Hepatocyte (in vitro differentiated cells): ENCODE results near the gene SNRPA1. TPM values are rescaled to one million over a fixed set of nuclear protein-coding genes. Genes with fewer than 3 reads are reported as not detected.

ENCODE experiments used
- DNase-seq: peaks from one replicate; pipeline ENCODE4 v3.0.0-alpha.2; 2016; ENCODE audit warnings: low spot score
- H2AFZ ChIP-seq: fragments of 200-600 bp; sonication (generic); 2 replicates; pipeline ENCODE4 v1.6.0; 2016; ENCODE audit warnings: antibody characterized with exemption, mild to moderate bottlenecking
- H3K27ac ChIP-seq: fragments of 200-600 bp; sonication (generic); 2 replicates; pipeline ENCODE4 v1.5.1; 2016; ENCODE audit warnings: mild to moderate bottlenecking
- H3K27me3 ChIP-seq: fragments of 200-600 bp; sonication (generic); 2 replicates; pipeline ENCODE4 v1.6.1; 2016
- H3K36me3 ChIP-seq: fragments of 200-600 bp; sonication (generic); replicated peaks from 2 replicates; pipeline ENCODE4 v1.5.1; 2016; ENCODE audit warnings: low read depth; ENCODE audit not compliant: insufficient read depth
- H3K4me1 ChIP-seq: fragments of 200-600 bp; sonication (generic); 2 replicates; pipeline ENCODE4 v1.5.1; 2016; ENCODE audit warnings: mild to moderate bottlenecking, moderate library complexity; ENCODE audit not compliant: insufficient read depth
- H3K4me2 ChIP-seq: fragments of 200-600 bp; sonication (generic); 2 replicates; pipeline ENCODE4 v1.6.0; 2016
- H3K4me3 ChIP-seq: fragments of 200-600 bp; sonication (generic); 2 replicates; pipeline ENCODE4 v1.5.1; 2016; ENCODE audit warnings: mild to moderate bottlenecking
- H3K79me2 ChIP-seq: fragments of 200-600 bp; sonication (generic); 2 replicates; pipeline ENCODE4 v1.6.0; 2017; ENCODE audit warnings: mild to moderate bottlenecking
- H3K9me2 ChIP-seq: fragments of 200-600 bp; sonication (generic); replicated peaks from 2 replicates; pipeline ENCODE4 v1.6.0; 2017; ENCODE audit warnings: mild to moderate bottlenecking; ENCODE audit not compliant: insufficient read depth
- H3K9me3 ChIP-seq: fragments of 200-600 bp; sonication (generic); 2 replicates; pipeline ENCODE4 v1.5.1; 2016; ENCODE audit warnings: low read depth, mild to moderate bottlenecking
- H4K20me1 ChIP-seq: fragments of 200-600 bp; sonication (generic); 2 replicates; pipeline ENCODE4 v1.6.0; 2016; ENCODE audit warnings: mild to moderate bottlenecking; ENCODE audit not compliant: insufficient read depth, poor library complexity, severe bottlenecking
- CTCF ChIP-seq: fragments of 200-600 bp; sonication (generic); IDR thresholded peaks from 2 replicates; pipeline ENCODE4 v1.5.1; 2016; ENCODE audit warnings: antibody characterized with exemption, mild to moderate bottlenecking; ENCODE audit not compliant: poor library complexity
- EZH2 ChIP-seq: fragments of 200-600 bp; sonication (generic); IDR thresholded peaks from 2 replicates; pipeline ENCODE4 v1.6.1; 2016; ENCODE audit warnings: antibody characterized with exemption, mild to moderate bottlenecking, borderline replicate concordance
- EZH2phosphoT487 ChIP-seq: fragments of 200-600 bp; sonication (generic); IDR thresholded peaks from one replicate; pipeline ENCODE4 v1.6.1; 2018; ENCODE audit warnings: antibody characterized with exemption, mild to moderate bottlenecking, low read depth, moderate library complexity; ENCODE audit not compliant: unreplicated experiment, severe bottlenecking
- WGBS: methylation state at CpG from one replicate; pipeline ENCODE4 v1.1.6; 2016; ENCODE audit warnings: low lambda C conversion rate; ENCODE audit errors: missing lambda C conversion rate; 5-methylcytosine and 5-hydroxymethylcytosine counted together
- polyA plus RNA-seq: library from polyadenylated mRNA; unstranded; fragments of >200 nt; fragmentation: Nextera tagmentation; extraction: Ambion mirVana; gene quantifications from 2 replicates; pipeline ENCODE4 v1.2.1, GENCODE V29; 2016
- total RNA-seq: library from RNA; depleted of rRNA; stranded (reverse); fragments of >200 nt; gene quantifications from 2 replicates; pipeline ENCODE4 v1.2.3, GENCODE V29; 2014

Gene SNRPA1
- total and polyA plus RNA-seq, 2 experiments from 2014 or later = 54.7 to 110 TPM

- Histone ChIP-seq H3K36me3 (no peaks in the 10 kb centered on the region), H3K4me1 (no peaks in the 10 kb centered on the region), H2AFZ (no peak overlapping the region), H3K9me2 (no peaks in the 10 kb centered on the region), H3K4me3 (no peak overlapping the region), H3K27ac (no peak overlapping the region), H3K27me3 (no peaks in the 10 kb centered on the region), H4K20me1 (no peaks in the 10 kb centered on the region), H3K4me2 (no peak overlapping the region), H3K9me3 (no peaks in the 10 kb centered on the region), H3K79me2 (no peaks in the 10 kb centered on the region)
- TF ChIP-seq EZH2phosphoT487 (no peak), EZH2 (no peak), CTCF (no peak)
- DNase-seq = no peak
- 84% methylated on average over 19 of the region's 19 CpGs for WGBS
Observed at GRCh38 chr15:101314336-101315125, 19.5 kb upstream of the SNRPA1 start.

GRCh38 chr15:101313041-101313761, 18.2 kb upstream of the SNRPA1 start:
- DNase-seq = no peak
- no peaks in the 10 kb centered on the region for H3K9me2 ChIP-seq
- H3K27ac ChIP-seq = no peak overlapping the region
- no peaks in the 10 kb centered on the region for H3K9me3 ChIP-seq
- H3K36me3 ChIP-seq = no peaks in the 10 kb centered on the region
- no peaks in the 10 kb centered on the region for H3K27me3 ChIP-seq
- no peaks in the 10 kb centered on the region for H3K4me1 ChIP-seq
- 92% methylated on average over 21 of the region's 21 CpGs for WGBS
- TF ChIP-seq CTCF (no peak), EZH2 (no peak), EZH2phosphoT487 (no peak)
- H4K20me1 ChIP-seq = no peaks in the 10 kb centered on the region
- H3K79me2 ChIP-seq = no peaks in the 10 kb centered on the region
- no peak overlapping the region for H3K4me2 ChIP-seq
- no peak overlapping the region for H2AFZ ChIP-seq
- no peak overlapping the region for H3K4me3 ChIP-seq

- H3K9me2 ChIP-seq = no peaks in the 10 kb centered on the region
- H3K27ac ChIP-seq = no peak overlapping the region
- H3K27me3 ChIP-seq = no peaks in the 10 kb centered on the region
- WGBS = 94% methylated on average over 7 of the region's 7 CpGs
- H3K4me3 ChIP-seq = no peak overlapping the region
- no peak for TF ChIP-seq EZH2phosphoT487
- no peak for TF ChIP-seq EZH2
- no peak for TF ChIP-seq CTCF
- no peak overlapping the region for H2AFZ ChIP-seq
- no peaks in the 10 kb centered on the region for H3K36me3 ChIP-seq
- no peak overlapping the region for H3K4me2 ChIP-seq
- no peaks in the 10 kb centered on the region for H3K4me1 ChIP-seq
- H4K20me1 ChIP-seq = no peaks in the 10 kb centered on the region
- DNase-seq = no peak
- no peaks in the 10 kb centered on the region for H3K9me3 ChIP-seq
- H3K79me2 ChIP-seq = no peaks in the 10 kb centered on the region
Observed at GRCh38 chr15:101310508-101310907, 15.5 kb upstream of the SNRPA1 start.
